Dermis microvascular lymphatic vessel endothelial cell (primary cell): ENCODE results near the gene YPEL3. TPM values are rescaled to one million over a fixed set of nuclear protein-coding genes. Genes with fewer than 3 reads are reported as not detected.
A peak's percentile ranks its signal among the peaks of the same experiment; 100 is the strongest.

Experiments
- DNase-seq, 2 donors: peaks; one replicate each; pipeline versions ENCODE4 v3.0.0 to v3.0.0-alpha.2; 2010; ENCODE audit warnings: low read depth in 2 of 2
- total RNA-seq: library from RNA; depleted of rRNA; stranded (reverse); fragments of >200 nt; gene quantifications from 2 replicates; pipeline ENCODE4 v1.2.1, GENCODE V29; 2014

The YPEL3 gene
- total RNA-seq, 1 donor from 2014 or later, result 13.0 TPM

- DNase-seq, result peak in 1 of 2 donors; percentile 78
Measured at GRCh38 chr16:30051518-30051917, 44.5 kb downstream of the YPEL3 start.

GRCh38 chr16:30049871-30050270 is 46.1 kb downstream of the YPEL3 start:
- DNase-seq, result no peak

- no peak for DNase-seq
Measured at GRCh38 chr16:30046588-30046987, 49.4 kb downstream of the YPEL3 start.

- DNase-seq, result no peak
Measured at GRCh38 chr16:30046178-30046577, 49.8 kb downstream of the YPEL3 start.

Other genes starting within 250 kb of the YPEL3 start
- gene CDIPT, start 233.0 kb downstream of the YPEL3 start, total RNA-seq, result 52.1 and 89.6 TPM in 2 replicates
- gene SEZ6L2, start 196.7 kb downstream of the YPEL3 start, total RNA-seq, result 0.26 and 2.5 TPM in 2 replicates
- 0.25 and 0.26 TPM in 2 replicates for gene ASPHD1, start 195.7 kb downstream of the YPEL3 start, total RNA-seq
- gene KCTD13, start 170.0 kb downstream of the YPEL3 start, total RNA-seq, result 3.9 and 4.2 TPM in 2 replicates
- gene TMEM219, start 134.1 kb downstream of the YPEL3 start, total RNA-seq, result 50.6 and 62.7 TPM in 2 replicates
- 71.8 and 84.1 TPM in 2 replicates for gene TAOK2, start 122.3 kb downstream of the YPEL3 start, total RNA-seq
- gene HIRIP3, start 100.6 kb downstream of the YPEL3 start, total RNA-seq, result 4.4 and 5.6 TPM in 2 replicates
- gene INO80E, start 100.0 kb downstream of the YPEL3 start, total RNA-seq, result 13.0 and 14.2 TPM in 2 replicates
- under 0.01 and 0.13 TPM in 2 replicates for gene DOC2A, start 85.2 kb downstream of the YPEL3 start, total RNA-seq
- not detected in 2 replicates for gene C16orf92, start 73.0 kb downstream of the YPEL3 start, total RNA-seq
- gene TLCD3B, start 64.9 kb downstream of the YPEL3 start, total RNA-seq, result not detected in 2 replicates
- gene ALDOA, start 30.5 kb downstream of the YPEL3 start, total RNA-seq, result 225 and 318 TPM in 2 replicates
- 214 and 244 TPM in 2 replicates for gene PPP4C, start 20.2 kb downstream of the YPEL3 start, total RNA-seq
- gene TBX6, start 4.3 kb downstream of the YPEL3 start, total RNA-seq, result under 0.01 and 0.13 TPM in 2 replicates
- gene GDPD3, start 17.3 kb upstream of the YPEL3 start, total RNA-seq, result 0.51 and 1.4 TPM in 2 replicates
- gene MAPK3, start 27.0 kb upstream of the YPEL3 start, total RNA-seq, result 33.4 and 60.2 TPM in 2 replicates
- 1.1 and 2.4 TPM in 2 replicates for gene CORO1A, start 87.4 kb upstream of the YPEL3 start, total RNA-seq
- gene BOLA2B, start 97.5 kb upstream of the YPEL3 start, total RNA-seq, result 26.6 and 29.8 TPM in 2 replicates
- gene SLX1A, start 97.7 kb upstream of the YPEL3 start, total RNA-seq, result 52.4 and 73.0 TPM in 2 replicates
- gene SULT1A3, start 103.0 kb upstream of the YPEL3 start, total RNA-seq, result 2.2 and 3.3 TPM in 2 replicates
- 0.77 and 1.6 TPM in 2 replicates for gene NPIPB13, start 152.3 kb upstream of the YPEL3 start, total RNA-seq